Measurements from ENCODE around the gene NOL9.

GRCh38 chr1:6511561-6512244 lies 42.6 kb downstream of the NOL9 start:
- TF ChIP-seq POLR2AphosphoS5 (IDR thresholded peaks at IDR 0.05; ENCODE audit: low read depth, low read length) (no peak), POLR2A (IDR thresholded peaks at IDR 0.05; ENCODE audit: low read depth, low read length) (no peak), TAF1 (IDR thresholded peaks at IDR 0.05; ENCODE audit: borderline replicate concordance, low read depth, low read length) (no peak)
